Glutamatergic neuron (in vitro differentiated cells): ENCODE results near the gene RPL27A. TPM values are rescaled to one million over a fixed set of nuclear protein-coding genes. Genes with fewer than 3 reads are reported as not detected.

ENCODE experiments used
- DNase-seq: peaks from one replicate; pipeline ENCODE4 v3.0.0; 2022
- H3K27ac Mint-ChIP-seq: one replicate; pipeline ENCODE4 v1.8.0; 2020; ENCODE audit warnings: mild to moderate bottlenecking, mixed read lengths, inconsistent platforms; ENCODE audit not compliant: unreplicated experiment
- H3K27me3 Mint-ChIP-seq: one replicate; pipeline ENCODE4 v1.8.0; 2020; ENCODE audit warnings: mild to moderate bottlenecking, moderate library complexity, mixed read lengths, inconsistent platforms; ENCODE audit not compliant: unreplicated experiment
- H3K36me3 Mint-ChIP-seq: one replicate; pipeline ENCODE4 v1.8.0; 2020; ENCODE audit warnings: mild to moderate bottlenecking, mixed read lengths, inconsistent platforms; ENCODE audit not compliant: unreplicated experiment
- H3K4me1 Mint-ChIP-seq: one replicate; pipeline ENCODE4 v1.8.0; 2020; ENCODE audit warnings: mild to moderate bottlenecking, low read depth, mixed read lengths, inconsistent platforms; ENCODE audit not compliant: unreplicated experiment
- H3K4me3 Mint-ChIP-seq: one replicate; pipeline ENCODE4 v1.8.0; 2020; ENCODE audit warnings: mild to moderate bottlenecking, mixed read lengths, inconsistent platforms; ENCODE audit not compliant: unreplicated experiment
- H3K9me3 Mint-ChIP-seq: one replicate; pipeline ENCODE4 v1.8.0; 2020; ENCODE audit warnings: mild to moderate bottlenecking, moderate library complexity, mixed read lengths, inconsistent platforms; ENCODE audit not compliant: unreplicated experiment
- total RNA-seq: library from RNA; stranded (reverse); fragmentation: NEBNext Ultra II Directional; extraction: Animal tissue kit (Norgen Biotek cat#: 25700); gene quantifications from one replicate; pipeline ENCODE4 v1.2.1, GENCODE V29; 2021; ENCODE audit not compliant: unreplicated experiment
- TF ChIP-seq, protein P1 (sequence below): fragments of 200-600 bp; sonication (generic); IDR thresholded peaks from one replicate; pipeline ENCODE4 v1.5.0; 2021; ENCODE audit not compliant: partially characterized antibody, unreplicated experiment

RPL27A gene
- total RNA-seq, 1 donor from 2014 or later, result 398 TPM

DNA sequence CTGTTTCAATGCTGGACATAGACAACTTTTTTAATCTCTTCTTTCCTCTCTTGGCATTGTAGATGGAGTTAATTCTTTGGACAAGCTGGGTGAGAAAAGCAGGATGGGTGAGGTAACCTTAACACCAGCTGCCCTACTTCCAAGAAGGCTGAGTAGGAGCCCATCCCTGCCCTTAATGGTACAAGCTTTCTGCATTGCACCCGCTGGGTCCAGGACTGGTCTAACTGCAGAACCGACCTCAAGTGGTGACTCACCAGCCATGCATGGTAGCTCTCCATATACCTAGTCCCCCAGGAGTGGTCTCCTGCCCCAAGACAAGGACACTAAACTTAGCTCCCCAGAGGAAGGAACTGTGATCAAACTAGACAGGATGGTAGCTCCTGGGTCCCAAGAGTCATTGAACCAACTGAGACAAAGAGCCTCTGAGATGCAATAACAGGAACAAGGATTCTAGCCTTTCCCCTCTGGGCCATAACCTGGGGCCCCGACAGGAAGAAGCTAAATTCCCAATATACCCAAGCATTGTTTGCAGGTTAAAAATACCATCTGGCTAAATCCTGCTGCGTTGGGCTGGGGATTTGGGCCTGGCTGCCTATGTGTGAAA, 32.1 kb downstream of the RPL27A start:
- no peak for DNase-seq
- H3K4me1 Mint-ChIP-seq, result peaks cover 2% of the 10 kb centered on the region
- TF ChIP-seq, protein P1, sequence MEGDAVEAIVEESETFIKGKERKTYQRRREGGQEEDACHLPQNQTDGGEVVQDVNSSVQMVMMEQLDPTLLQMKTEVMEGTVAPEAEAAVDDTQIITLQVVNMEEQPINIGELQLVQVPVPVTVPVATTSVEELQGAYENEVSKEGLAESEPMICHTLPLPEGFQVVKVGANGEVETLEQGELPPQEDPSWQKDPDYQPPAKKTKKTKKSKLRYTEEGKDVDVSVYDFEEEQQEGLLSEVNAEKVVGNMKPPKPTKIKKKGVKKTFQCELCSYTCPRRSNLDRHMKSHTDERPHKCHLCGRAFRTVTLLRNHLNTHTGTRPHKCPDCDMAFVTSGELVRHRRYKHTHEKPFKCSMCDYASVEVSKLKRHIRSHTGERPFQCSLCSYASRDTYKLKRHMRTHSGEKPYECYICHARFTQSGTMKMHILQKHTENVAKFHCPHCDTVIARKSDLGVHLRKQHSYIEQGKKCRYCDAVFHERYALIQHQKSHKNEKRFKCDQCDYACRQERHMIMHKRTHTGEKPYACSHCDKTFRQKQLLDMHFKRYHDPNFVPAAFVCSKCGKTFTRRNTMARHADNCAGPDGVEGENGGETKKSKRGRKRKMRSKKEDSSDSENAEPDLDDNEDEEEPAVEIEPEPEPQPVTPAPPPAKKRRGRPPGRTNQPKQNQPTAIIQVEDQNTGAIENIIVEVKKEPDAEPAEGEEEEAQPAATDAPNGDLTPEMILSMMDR, result no peak
- H3K27me3 Mint-ChIP-seq, result peaks cover 4% of the 10 kb centered on the region
- H3K9me3 Mint-ChIP-seq, result no peaks in the 10 kb centered on the region
- no peak overlapping the region for H3K4me3 Mint-ChIP-seq
- no peaks in the 10 kb centered on the region for H3K36me3 Mint-ChIP-seq
- H3K27ac Mint-ChIP-seq, result no peak overlapping the region

DNA sequence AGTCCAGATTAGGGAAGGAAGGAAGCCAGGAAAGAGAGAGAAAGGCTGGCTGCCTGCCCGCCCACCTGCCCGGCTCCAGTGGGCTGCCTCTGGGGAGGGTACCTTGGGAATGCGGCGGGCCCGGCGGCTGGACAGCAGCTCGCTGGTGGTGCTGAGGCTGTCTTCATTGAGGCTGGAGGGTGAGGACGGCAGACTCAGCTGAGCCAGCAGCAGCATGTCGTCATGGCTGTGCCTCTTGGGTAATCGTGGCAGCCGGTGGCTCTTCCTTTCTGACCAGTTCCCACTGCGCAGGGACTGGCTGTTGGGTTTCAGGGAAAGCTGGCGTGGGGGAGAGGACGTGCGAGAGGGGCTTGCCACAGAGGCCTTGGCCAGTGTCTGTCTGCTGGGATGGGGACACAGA, 32.9 kb downstream of the RPL27A start:
- no peak overlapping the region for H3K27ac Mint-ChIP-seq
- peaks cover 3% of the 10 kb centered on the region for H3K4me1 Mint-ChIP-seq
- peaks cover 5% of the 10 kb centered on the region for H3K27me3 Mint-ChIP-seq
- no peak for DNase-seq
- H3K4me3 Mint-ChIP-seq, result no peak overlapping the region
- H3K9me3 Mint-ChIP-seq, result no peaks in the 10 kb centered on the region
- TF ChIP-seq, protein P1, result no peak
- H3K36me3 Mint-ChIP-seq, result no peaks in the 10 kb centered on the region

DNA sequence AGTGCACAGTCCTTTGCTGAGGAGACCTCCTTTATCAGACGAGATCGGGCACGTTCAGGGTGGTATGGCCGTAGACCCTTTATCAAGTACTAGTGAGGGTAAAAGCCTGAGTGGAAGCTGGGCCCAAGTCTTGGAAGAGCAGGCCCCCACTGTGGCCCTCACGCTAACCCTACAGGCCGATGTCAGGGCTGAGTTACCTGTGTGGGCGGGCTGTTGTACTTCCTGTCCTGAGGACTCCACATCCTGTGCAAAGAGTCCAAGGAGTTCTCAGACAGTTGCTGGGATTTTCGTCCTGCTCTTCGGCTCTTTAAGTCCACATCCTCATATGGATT, 34.9 kb downstream of the RPL27A start:
- Mint-ChIP-seq H3K36me3 (no peaks in the 10 kb centered on the region), H3K27ac (no peak overlapping the region), H3K4me1 (peaks cover 10% of the 10 kb centered on the region)

DNA sequence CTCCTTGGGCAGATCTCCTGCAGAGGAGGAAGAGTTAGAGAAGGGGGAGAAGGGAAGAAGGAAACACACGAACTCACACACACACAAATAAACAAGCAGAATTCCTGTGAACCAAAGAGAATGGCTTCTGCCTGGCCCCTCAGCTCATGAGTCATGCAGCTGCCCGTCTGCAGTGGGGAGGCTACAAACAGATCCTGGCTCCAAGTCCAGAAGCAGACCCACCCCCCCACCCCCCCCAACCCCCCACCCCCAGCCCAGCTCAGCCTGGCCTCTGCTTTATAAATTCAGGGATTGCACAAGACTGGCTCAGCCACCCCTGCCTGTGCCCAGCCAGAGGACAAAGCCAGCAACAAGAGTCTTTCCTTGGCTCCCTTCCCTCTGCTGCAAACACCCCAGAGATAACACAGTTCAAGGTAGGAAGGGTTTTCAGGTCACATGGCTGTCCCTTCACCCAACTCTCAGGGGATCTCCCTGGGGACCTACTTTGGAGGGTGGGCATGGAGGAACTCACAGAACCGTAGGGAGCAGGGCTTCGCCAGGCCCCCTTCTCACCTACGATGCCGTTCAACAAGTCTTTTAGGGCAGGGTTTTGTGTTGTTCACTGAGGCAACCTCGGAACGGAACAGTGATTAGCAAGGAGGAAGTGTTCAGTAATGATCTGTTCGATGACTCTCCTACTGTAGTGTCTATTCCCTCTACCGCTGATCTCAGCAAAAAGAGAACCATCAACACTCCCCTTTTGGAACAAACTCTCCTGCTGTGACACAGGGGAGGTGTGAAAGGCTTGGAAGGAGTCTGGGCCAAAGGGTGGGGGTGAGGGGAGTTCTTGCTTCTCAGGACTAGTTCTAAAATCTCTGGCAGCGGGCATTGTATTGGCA, 35.5 kb downstream of the RPL27A start:
- Mint-ChIP-seq H3K27me3 (peaks cover 11% of the 10 kb centered on the region), H3K9me3 (no peaks in the 10 kb centered on the region), H3K36me3 (no peaks in the 10 kb centered on the region), H3K4me1 (peaks cover 10% of the 10 kb centered on the region), H3K4me3 (no peak overlapping the region), H3K27ac (no peak overlapping the region)
- TF ChIP-seq, protein P1, result no peak
- DNase-seq, result no peak

More for the DNA sequence above, 34.9 kb downstream of the RPL27A start:
- DNase-seq, result no peak
- no peak overlapping the region for H3K4me3 Mint-ChIP-seq
- peaks cover 11% of the 10 kb centered on the region for H3K27me3 Mint-ChIP-seq
- H3K9me3 Mint-ChIP-seq, result no peaks in the 10 kb centered on the region
- TF ChIP-seq, protein P1, result no peak

DNA sequence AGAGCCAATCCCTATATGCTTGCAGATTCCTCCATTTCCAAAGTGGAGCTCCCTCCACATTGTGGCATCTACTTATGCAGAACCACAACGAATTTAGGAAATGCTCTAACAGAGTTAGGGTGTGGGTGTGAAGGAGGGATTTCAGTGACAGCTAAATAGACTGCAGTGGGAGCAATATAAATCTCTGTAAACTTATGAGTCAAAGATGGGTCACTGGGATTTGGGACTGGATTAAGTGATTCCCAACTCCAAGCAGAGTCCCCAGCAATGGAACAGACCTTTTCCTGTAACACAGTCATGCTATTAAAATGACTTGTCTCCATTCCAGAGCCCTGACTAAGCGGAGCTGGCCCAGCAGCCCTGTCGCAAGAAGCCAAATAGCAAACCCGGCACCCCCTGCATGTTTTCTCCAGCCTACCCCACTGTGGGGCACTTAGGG, 36.6 kb downstream of the RPL27A start:
- Mint-ChIP-seq H3K9me3 (no peaks in the 10 kb centered on the region), H3K36me3 (no peaks in the 10 kb centered on the region), H3K27ac (no peak overlapping the region), H3K4me1 (peaks cover 12% of the 10 kb centered on the region), H3K27me3 (peaks cover 13% of the 10 kb centered on the region), H3K4me3 (no peak overlapping the region)
- TF ChIP-seq, protein P1, result no peak
- no peak for DNase-seq
